GM12873 (cell line): Measurements from ENCODE around the gene ARCN1.

ENCODE experiments used
- TF ChIP-seq, protein P1 (sequence below): IDR thresholded peaks from 2 replicates; pipeline ENCODE4 v1.5.1; 2012; ENCODE audit warnings: low read depth, mild to moderate bottlenecking, moderate library complexity, low read length, control low read depth; ENCODE audit not compliant: insufficient read depth; ENCODE audit errors: missing control alignments

The ARCN1 gene

DNA sequence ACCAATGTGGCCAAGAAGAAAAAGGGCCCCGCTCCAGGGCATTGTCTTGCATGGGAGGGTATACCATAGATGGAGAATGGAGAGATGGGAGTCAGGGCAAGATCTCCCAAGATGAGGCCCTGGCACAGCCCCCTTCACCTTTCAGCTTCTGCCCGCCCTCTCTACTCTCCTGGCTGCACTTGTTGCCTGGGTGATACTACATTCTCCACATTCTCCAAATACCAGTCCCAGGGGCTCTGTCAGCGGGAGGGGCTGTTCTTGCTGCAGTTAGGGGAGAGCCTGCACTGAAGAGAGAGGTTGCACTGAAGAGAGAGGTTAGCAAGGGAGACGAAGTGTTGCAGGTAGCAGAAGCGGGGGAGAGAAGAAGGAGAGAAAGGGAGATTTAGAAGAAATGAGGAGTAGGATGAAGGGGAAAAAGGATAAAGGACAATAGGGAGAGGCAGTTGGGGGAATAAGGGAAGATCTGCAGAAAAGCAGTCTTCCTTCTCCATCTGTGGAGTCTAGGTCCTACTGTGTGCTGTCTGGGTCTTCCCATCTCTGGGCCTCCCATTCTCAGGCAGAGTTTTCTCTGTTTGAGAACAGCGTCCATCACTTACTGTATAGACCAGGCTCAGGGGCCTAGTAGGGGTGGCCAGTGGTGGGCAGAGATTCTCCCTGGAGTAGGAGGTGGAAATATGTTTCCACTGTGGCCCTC, 43.2 kb downstream of the ARCN1 start:
- TF ChIP-seq, protein P1, sequence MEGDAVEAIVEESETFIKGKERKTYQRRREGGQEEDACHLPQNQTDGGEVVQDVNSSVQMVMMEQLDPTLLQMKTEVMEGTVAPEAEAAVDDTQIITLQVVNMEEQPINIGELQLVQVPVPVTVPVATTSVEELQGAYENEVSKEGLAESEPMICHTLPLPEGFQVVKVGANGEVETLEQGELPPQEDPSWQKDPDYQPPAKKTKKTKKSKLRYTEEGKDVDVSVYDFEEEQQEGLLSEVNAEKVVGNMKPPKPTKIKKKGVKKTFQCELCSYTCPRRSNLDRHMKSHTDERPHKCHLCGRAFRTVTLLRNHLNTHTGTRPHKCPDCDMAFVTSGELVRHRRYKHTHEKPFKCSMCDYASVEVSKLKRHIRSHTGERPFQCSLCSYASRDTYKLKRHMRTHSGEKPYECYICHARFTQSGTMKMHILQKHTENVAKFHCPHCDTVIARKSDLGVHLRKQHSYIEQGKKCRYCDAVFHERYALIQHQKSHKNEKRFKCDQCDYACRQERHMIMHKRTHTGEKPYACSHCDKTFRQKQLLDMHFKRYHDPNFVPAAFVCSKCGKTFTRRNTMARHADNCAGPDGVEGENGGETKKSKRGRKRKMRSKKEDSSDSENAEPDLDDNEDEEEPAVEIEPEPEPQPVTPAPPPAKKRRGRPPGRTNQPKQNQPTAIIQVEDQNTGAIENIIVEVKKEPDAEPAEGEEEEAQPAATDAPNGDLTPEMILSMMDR, result no peak

DNA sequence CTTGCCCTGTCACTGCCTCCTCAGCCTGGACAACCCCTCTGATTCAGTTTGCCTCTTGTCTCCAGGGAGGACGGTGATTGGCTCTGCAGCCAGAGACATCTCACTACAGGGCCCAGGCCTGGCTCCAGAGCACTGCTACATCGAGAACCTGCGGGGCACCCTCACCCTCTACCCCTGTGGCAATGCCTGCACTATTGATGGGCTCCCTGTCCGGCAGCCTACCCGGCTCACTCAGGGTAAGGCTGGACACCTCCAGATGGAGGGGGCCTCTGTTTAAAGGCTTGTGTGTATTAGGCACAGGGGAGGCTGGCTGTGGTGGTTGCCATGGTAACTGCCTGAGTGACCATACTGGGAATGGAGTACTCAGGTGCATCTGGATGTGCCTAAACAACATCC, 43.8 kb downstream of the ARCN1 start:
- TF ChIP-seq, protein P1, result no peak

DNA sequence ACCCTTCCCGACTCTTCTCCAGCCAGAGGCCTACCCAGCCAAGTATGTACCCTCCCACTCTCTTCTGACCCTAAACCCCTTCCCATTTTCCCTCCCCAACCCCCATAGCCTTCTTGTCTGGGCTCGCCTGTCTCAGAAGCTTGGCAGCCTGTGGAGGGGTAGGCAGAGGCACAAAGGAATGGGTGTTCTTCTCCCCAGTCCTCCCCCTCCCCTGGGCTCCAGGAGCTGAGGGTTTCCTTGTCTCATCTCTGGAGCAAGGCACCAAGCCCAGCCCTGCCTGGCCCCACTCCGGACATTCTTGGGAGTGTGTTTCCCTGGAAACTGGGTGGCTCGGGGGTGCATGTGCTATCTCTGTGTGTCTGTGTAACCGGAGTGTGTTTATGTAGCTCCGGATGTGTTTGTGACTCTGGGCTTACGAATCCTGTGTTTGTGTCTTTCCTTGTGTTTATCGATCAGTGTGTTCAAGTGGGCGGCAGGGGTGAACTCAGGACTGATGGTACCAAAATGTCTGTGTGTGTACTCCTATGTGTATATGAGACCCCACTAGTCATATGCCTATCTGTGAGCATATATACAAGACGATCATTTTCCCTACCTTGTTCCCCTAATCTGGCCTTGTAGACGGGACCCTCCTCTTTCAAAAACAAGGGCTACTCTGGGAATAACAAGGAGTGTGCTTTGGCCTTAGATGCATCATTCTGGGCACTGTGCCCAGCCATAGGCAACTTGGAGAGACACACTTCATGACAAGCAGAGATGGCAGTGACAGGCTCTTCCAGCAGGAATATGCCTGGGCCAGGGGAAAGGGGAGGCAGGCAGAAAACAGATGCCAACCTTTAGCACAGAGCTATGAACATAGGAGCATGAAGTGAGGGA, 46.1 kb downstream of the ARCN1 start:
- TF ChIP-seq, protein P1, result no peak

DNA sequence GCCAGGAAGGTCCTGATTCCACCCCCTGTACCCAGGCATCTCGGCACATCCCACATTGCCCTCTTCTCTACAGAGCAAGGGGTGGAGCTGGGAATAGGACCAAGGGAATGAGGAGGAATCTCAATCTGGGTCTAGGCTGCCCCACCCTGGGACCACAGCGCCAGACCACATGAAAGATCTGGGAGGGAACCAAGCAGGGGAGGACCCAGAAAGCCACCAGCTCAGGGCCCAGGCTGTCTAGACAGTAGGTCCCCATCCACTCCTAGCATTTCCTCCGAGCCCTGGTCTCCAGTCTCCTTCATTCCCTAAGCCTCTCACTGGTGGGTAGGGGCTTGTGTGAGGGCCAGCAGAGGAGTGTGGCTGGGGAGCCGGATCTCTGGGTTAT, 46.8 kb downstream of the ARCN1 start:
- TF ChIP-seq, protein P1, result no peak

DNA sequence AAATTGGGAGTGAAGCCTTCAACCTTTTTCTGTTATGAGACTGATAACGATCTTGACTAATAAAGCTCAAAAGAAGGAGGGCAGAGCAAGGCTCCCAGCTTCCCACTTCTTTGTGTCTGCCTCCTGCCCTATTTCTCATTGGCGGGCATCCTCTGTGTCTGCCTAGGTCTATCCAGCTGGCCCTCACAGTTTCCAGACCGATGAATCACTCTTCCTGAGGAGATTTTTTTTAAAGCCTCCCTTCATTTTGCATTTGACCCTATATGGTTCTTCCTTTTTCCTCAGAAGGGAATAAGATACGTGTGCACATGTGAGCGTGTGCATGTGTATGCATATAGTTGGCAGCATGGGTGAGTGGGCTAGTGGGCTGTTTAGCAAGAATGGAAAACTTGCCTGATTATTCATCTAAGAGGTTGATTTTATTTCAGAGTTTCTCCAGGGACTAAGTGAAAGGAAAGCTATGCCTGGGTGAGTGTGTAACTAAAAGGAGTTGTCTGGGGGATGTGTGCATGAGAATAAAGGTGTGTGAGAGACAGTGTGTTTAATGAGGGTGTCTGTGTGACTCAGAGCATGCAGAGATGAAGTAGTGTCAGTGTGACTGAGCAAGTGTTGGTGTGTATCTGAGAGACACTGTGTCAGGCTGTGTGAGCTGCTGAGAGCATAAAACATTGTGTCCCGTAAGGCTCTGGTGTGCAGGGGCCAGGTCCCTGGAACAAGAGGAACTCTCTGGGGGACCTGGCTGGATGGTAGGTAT, 47.4 kb downstream of the ARCN1 start:
- TF ChIP-seq, protein P1, result no peak

DNA sequence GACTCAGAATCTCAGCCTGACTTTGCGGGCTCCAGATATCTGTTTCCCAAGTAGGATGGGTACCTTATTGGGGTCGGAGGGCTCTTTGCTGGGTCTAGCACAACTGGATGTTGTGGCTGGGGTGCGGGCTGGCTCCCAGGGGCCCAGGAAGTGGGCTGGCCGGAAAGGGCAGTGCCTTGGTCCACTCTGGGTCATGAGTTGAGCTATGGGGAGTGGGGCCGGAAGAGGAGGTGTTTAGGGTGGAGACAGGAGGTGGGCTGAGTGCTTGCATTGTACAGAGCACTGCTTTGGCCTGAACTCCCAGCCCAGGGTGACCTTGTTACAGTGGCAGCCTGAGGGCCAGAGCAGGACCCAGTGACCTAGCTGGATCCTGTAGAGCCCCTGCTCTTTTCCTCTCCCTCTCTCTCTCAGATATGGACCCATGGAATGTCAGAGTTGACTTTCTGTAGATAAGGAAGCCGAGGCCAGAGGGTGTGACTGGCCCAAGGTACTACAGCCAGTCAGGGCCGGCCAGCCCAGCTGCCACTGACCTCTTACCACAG, 48.4 kb downstream of the ARCN1 start:
- TF ChIP-seq, protein P1, result no peak
